Fibroblast of lung (primary cell): ENCODE data around the gene WT1.

Source experiments
- CTCF ChIP-seq, 2 donors: IDR thresholded peaks in 1 of 2; conservative IDR thresholded peaks in 1 of 2; 1 replicate in 1 of 2; 2 replicates in 1 of 2; pipeline ENCODE4 v1.5.1; 2011 to 2012; ENCODE audit warnings: low read length in 2 of 2, control low read depth in 1 of 2, inconsistent platforms in 1 of 2, low read depth in 1 of 2, mild to moderate bottlenecking in 1 of 2
- EZH2 ChIP-seq: IDR thresholded peaks from 2 replicates; pipeline ENCODE4 v1.5.1; 2012; ENCODE audit warnings: low read length, control low read depth, mild to moderate bottlenecking; ENCODE audit errors: missing control alignments

- TF ChIP-seq CTCF (conservative IDR thresholded peaks at IDR 0.05 in 1 of 2, IDR thresholded peaks at IDR 0.05 in 1 of 2; ENCODE audit: low read depth in 1 of 2, low read length in 2 of 2) (no peak), EZH2 (no peak)
Measured at GRCh38 chr11:32343325-32344008, 91.9 kb downstream of the WT1 start.
